HG03460 (cell line): Measurements from ENCODE around the gene TRRAP.

Source experiments
- ATAC-seq: cut with Tn5 transposase; IDR thresholded peaks from one replicate; pipeline ENCODE4 v1.9.1; 2021; ENCODE audit not compliant: unreplicated experiment

The TRRAP gene

DNA sequence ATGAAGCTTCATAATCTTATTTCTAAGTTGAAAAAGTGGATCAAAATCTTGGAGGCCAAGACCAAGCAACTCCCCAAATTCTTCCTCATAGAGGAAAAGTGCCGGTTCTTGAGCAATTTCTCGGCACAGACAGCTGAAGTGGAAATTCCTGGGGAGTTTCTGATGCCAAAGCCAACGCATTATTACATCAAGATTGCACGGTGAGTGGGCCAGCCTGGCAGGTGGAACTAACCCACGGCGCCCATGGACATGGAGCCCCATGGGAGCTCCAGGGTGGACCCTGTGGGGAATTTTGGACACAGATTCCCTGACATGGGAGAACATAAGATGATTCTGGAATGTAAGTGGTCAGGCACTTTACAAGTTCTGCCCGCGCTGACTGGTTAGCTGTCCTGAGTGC lies 125.9 kb downstream of the TRRAP start:
- ATAC-seq, result no peak

DNA sequence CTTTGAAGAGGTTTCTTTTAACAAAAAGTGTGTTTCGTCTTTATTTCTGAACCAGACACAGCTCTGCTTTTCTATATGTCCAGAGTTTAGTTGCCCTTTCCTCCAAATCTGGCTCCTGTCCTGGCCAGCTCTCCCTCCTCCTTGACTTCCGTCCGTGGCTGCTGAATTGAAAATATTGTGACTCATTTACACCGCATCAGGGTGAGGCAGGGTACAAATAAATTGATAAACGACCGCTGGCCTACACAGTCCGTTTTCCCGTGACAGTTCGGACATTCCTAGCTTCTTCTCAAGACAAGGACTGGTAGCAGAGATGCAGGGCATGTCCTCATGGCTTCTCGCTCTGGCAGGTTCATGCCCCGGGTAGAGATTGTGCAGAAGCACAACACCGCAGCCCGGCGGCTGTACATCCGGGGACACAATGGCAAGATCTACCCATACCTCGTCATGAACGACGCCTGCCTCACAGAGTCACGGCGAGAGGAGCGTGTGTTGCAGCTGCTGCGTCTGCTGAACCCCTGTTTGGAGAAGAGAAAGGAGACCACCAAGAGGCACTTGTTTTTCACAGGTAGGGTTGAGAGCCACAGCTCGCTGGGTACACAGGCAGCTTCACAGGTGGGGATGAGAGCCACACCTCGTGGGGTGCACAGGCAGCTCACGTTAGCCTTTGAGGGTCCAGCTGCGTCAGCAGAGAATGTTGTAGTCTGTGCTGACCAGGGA lies 126.6 kb downstream of the TRRAP start:
- ATAC-seq, result no peak

DNA sequence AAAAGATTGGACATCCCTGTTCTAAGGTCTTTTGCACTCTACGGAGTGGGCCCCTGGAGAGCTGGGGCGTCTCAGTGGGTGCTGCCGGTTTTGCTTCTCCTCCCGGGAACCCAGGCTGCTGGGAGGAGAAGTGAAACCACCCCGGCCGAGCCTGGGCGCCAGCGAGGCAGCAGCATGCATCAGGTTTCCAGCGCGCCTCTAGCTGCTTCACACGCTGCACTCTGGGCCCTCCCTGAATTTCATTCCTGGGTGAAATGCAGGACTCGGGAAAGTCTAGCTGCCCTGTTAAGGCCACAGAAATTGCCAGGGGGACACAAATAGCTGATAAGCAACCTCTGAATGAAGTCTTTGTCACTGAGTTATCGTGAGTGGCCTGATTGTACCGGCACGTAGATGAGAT lies 127.4 kb downstream of the TRRAP start:
- no peak for ATAC-seq

DNA sequence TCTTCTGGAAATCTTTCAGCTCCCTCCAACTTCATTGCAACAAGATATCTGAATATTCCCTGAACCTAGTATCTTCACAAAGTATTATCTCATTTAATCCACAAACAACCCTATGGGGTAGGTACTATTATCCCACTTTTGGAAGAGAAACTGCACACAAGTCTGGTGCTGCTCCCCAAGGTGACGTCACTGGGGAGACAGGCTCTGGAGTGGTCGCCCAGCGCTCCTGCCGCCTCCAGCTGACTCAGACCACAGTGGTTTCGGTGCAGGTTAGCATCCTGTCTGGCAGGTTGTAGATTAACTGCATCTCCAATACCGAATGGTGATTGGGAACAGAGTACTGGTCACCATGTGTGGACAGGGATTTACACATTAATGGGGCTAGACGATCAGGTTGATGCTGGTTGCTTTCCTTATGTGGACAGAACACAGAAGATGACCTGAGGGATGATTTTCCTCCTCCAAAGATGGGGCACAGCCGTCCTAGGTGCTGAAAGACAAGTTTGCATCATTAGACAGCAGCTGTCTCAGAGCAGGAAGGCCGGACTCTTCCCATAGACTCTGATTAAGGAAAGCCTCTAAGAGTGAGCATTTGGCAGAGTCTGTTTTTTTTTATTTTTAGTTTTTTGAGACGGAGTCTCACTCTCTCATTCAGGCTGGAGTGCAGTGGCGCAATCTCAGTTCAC lies 128.6 kb downstream of the TRRAP start:
- no peak for ATAC-seq

DNA sequence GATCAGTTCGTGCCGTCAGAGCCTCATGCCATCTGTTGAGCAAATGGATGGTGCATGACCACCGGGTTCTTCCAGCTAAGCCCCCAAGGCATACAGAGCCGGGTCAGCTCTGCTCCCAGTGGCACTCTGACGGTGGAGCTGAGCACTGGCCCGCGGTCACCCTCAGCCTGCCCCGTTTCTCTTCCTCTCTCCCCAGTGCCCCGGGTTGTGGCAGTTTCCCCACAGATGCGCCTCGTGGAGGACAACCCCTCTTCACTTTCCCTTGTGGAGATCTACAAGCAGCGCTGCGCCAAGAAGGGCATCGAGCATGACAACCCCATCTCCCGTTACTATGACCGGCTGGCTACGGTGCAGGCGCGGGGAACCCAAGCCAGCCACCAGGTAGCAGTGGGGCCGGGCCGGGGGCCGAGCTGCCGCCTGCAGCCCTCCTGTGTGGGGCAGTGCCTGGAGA lies 129.9 kb downstream of the TRRAP start:
- ATAC-seq, result no peak

DNA sequence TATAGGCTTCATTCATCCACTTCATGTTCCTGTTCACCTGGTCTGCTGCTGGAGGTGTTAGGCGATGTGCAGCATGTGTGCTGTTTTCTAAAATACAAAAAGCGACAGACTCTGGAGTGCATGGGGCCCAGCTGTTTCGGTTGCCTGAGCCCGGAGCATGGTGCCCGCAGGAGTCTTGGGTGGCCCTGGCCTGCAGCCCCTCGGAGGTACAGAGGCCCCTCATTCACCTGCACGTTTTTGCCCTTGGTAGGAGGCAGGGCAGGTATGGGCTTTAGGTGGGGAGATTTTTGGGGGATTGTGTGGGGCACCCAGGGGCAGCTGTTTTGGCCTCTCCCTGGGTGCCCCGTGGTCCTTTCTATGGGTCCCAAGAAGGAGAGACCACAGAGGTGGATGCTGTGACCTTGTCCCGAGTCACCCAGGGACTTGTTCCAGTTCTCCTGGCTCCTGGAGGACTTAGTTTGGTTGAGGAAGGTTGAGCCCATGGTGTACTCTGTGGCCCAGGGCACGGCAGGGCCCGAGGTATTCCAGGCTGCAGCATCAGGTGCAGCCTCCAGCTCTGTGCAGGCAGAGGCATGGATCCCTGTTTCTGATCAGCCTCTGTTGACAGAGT lies 130.7 kb downstream of the TRRAP start:
- ATAC-seq, result no peak

DNA sequence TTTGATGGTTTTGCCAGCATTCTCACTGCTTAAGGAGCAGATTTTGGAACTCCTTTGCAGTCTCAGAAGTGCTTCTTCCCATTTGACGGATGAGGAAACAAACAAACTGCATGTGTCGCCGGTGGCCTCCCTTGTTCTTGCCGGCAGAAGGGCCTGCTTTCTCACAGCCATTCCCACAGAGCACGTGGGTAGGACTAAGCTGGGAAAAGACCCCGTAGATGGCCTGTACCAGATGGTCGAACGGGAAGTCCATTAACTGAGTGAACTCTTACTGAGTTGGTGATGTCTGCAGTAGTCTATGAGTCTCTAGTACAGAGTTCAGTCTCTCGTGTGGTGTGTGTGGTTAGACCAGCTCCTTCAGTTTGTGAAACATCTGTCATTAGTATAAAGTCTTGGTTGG lies 131.9 kb downstream of the TRRAP start:
- no peak for ATAC-seq

DNA sequence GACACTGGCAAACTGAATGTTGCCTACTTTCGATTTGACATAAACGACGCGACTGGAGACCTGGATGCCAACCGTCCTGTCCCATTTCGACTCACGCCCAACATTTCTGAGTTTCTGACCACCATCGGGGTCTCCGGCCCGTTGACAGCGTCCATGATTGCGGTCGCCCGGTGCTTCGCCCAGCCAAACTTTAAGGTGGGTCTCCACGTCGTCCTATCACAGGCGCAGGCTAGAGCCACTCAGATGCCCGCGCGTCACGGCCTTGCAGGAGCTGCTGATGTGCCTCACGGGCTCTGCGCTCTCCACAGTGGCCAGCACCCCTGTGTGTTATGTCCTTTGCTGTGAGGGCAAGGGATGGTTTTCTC lies 133.0 kb downstream of the TRRAP start:
- ATAC-seq, result no peak

DNA sequence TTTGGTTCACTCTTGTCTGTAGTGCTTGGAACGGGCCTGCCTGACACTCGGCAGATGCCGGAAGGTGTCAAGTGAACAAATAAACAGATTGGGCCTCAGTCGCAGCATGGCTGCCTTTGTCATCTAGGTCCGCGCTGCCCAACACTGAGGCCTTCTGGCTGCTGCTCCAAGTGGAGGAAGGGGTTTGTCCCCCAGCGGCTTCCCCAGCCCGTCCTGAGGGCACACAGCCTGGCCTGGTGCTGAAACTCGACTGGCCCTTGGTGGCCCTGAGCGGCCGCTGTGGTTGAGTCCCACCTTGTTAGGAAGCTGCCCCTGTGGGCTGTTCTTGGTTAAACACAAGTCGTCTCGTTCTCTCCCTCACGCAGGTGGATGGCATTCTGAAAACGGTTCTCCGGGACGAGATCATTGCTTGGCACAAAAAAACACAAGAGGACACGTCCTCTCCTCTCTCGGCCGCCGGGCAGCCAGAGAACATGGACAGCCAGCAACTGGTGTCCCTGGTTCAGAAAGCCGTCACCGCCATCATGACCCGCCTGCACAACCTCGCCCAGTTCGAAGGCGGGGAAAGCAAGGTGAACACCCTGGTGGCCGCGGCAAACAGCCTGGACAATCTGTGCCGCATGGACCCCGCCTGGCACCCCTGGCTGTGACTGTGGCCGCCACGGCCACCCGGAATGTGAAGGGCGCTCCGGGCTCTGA lies 133.5 kb downstream of the TRRAP start:
- no peak for ATAC-seq

DNA sequence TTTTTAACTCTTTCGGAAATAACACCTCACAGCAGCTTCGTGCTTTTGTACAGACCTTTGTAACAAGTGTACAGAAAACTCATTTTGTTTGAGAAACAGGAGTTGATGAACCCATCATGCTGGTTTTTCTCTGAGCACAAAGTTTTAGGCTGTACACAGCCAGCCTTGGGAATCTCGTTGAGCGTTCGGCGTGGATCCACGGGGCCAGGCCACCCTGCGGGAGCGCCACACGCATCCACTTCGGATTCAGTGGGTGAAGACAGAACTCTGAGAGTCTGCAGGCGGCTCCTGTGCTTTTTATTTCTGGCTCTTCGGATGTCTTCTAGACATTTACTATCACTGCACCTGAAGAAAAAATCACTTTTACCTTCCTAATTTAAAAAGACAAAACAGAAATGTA lies 134.4 kb downstream of the TRRAP start:
- ATAC-seq, result no peak

DNA sequence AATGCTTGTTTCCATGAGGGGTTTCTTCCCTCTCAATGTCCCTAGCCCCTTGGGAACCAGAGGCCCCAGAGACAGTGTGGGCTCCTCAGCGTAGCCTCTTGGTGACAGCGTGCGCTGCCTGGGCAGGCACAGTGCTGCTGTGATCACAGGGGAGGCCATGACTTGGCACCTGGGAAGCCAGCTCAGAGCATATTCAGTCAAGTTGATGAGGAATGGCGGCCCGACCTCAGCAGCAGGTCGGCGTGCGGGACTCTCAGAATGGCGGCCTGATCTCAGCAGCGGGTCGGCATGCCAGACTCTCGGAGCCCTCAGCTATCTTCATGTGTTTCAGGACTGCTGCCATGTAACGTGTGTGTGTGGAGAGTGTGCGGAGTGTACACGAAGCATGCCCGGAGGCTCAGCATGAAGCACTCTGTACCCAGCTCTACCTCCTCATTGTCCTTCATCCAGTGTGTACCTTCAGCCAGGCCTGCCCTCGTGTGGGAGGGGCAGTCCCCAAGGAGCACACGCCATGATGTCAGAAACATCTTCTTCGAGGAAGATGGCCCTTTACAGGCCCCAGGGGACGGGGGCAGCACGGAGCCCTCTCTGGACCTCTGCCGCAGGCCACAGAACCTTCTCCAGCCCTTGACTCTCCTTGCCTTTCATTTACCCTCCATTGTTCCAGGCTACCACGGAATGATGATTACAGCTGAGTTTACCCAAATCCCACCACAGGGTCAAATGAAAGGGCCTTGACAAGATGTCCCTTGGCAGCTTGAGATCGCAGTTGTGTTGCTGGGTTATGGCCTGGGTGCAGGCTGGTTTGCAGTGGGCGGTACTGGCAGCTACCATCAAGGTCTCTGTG lies 135.2 kb downstream of the TRRAP start:
- ATAC-seq, result no peak

DNA sequence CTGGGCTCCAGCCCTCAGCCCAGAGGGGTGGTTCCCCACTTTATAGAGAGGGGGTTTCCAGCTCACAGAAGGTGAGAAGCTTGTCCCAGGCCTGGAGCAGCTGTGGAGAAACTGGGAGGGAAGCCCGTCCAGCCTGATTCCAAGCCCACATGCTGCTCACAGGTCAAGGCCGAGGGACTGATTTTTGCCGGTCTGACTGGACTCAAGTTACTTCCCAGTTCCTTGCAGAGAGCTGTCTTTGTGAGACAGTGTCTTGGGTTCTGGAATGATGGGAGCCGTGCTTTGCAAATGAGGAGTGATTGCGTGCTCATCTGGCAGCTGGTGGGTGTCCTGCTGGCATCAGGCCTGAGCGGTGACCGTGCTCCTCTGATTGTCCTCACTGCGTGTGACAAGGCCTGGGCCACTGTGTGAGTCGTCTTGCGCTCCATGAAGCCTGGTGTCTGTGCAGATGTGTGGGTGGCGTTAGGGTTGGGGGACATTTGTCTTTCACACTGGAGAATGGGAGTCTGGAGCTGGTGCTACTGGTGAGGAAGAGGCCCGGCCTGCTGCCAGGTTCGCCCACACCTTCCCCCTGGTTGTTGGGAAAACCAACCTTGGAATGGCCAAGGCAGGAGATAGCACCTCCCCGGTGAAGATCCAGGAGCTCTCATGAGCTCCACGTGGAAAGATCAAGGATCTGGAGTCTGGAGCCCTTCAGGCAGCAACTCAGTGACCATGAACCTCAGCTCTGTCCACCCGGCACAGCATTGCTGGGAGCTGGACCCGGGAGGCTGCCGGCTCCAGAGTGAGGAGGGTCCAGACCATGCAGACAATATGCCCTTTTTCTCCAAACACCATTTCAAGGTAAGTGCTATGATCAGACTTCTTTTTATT lies 136.0 kb downstream of the TRRAP start:
- no peak for ATAC-seq

DNA sequence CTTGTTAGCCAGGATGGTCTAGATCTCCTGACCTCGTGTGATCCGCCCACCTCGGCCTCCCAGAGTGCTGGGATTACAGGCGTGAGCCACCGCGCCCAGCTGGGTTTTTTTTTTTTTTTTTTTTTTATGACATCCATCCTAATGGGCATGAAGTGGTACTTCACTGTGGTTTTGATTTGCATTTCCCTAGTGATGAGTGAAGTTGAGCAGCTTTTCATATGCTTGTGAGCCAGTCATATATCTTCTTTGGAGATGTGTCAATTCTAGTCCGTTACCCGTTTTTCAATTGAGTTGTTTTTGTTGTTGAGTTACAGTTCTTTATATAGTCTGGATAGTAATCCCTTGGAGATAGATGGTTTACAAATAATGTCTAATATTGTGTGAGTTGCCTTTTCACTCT lies 137.9 kb downstream of the TRRAP start:
- no peak for ATAC-seq

DNA sequence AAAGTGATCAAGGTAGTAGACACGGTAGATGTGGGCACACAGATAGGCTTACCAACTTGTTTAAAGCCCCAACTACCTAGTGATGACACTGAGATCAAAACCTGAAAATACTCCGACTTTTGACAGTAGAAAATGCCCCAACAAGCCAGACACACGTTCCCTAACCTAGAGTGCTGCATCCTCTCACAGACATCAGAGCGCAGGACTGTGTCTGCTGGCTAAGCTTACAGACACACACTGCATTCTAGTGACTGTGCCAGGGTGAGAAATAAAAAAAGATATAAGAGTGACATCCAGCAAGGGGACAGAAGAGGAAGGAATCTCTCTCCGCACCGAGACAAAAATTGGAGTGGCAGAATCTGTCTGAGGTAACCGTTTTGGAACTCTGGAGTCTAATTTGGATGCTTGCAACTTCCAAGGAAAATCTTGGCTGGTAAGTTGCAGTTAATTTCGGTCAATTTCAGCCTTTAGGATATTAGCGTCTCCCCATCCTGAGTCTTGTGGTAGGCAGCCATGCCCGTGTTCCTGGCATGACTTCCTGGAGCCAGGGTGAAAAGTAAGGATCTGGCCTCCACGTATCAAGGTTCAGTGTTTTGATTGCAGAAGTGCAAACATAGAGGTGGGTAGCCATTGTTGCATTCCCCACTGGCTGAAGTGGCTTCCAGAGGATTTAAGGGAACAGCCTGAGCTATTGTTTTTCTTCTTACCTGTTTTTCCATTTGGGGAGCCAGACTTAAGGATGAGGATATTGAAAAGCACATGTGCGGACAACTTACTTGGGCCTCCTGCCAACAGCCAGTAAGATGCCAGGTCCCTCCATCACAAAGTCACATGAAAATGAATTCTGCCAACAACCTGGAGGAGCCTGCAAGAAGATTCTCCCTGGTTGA lies 141.4 kb downstream of the TRRAP start:
- ATAC-seq, result no peak

DNA sequence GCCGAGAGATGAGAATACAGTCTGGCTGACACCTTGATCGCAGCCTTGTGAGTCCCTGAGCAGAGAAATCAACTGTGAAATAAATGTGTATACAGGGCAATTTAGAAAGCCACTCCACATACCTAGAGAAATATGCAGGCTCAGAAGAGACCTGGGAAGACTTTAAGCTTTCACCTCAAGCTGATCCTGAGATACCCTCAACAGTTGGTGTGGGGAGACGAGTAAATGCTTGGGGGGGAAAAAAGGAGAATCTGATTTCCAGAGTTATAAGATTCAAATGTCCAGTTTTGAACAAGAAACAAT lies 142.0 kb downstream of the TRRAP start:
- no peak for ATAC-seq

DNA sequence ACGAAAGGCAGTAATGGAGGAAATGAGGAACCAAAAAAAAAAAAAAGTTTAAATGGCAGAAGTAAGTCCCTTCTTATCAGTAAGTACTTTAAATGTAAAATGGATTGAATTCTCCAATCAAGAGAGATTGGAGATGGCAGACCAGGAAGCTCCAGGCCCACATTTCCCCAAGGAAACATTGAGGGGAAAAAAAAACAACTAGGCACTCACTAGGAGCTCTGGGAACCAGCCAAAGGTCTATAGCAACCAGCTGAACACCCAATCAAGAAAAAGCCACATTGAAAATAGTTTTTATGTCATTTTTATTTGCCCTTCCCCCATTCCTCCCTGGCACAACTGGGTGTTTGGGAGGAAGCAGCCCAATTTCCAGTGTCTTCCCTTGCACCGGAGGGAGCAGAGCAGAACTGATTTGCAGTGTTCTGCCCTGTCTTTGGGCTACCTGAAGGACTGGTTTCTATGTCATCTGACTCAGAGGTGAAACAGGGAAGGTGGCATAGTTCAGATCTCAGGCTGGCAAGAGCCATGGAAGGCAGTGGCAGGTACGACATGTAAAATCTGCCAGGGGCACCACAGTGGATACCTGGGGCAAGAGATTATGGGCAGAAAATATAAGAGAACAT lies 143.7 kb downstream of the TRRAP start:
- ATAC-seq, result no peak

DNA sequence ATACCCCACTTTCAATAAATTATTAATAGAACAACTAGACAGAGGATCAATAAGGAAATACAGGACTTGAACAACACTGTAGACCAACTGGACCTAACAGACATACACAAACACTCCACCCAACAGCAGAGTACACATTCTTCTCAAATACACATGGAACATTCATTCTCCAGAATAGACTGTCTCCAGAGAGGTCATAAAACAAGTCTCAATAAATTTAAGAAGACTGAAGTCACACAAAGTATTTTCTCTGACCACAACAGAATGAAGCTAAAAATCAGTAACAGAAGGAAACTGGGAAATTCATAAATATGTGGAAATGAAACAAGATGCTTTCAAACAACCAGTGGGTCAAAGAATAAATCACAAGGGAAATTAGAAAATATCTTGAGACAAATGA lies 145.7 kb downstream of the TRRAP start:
- no peak for ATAC-seq

DNA sequence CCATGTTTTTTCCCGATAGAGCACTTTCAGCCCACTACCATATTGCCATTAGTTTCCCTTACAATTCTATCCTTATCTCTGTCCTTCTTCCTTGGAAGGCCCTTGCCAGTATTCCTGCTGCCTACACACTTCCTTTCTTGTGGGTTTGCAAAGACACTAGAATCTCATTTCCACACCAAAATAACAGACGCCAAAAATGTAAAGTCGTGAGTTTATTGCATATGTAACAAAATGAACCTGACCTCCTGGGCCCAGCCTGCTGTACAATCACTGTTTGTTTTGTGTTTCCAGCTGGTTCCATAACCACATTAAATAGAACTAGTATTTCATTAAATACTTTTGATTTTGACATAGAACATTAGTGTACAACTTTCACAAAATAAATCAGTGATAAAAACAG lies 148.9 kb downstream of the TRRAP start:
- ATAC-seq, result no peak

DNA sequence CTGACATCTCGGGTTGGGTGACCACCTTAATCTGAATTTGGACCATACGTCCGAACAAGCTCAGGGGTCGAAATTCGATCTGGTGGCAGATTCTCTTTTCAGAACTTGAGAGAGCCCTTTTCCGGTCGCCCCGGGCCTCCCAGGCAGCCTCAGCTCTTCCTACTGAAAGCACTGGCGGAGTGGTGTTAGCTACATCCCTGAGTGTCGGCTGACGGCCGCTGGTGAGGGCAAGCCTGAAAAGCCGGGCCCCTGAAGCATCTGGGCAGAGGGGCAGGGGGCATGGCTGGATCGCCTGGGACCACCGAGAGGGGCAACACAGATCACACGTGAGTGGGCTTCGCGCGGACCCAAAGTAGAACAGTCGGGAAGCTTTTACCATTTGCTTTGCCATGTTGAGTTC lies 149.5 kb downstream of the TRRAP start:
- no peak for ATAC-seq
